ENCODE results near the gene ACTRT1. TPM values are rescaled to one million over a fixed set of nuclear protein-coding genes. Genes with fewer than 3 reads are reported as not detected.

ACTRT1 gene
- not detected for polyA plus RNA-seq (2013, experiment 1 of 2; ENCODE audit: insufficient read length)
- polyA plus RNA-seq (2013, experiment 2 of 2; ENCODE audit: insufficient read length), result not detected

- DNase-seq, result no peak
These were observed at the start of gene ACTRT1 for GRCh38 chrX:128052303-128052702. Gene ACTRT1, minus strand, starts transcription at chrX:128052403. Its CDS starts 197 bp downstream, at chrX:128052206.

- DNase-seq, result no peak
These were observed 26.3 kb upstream of the ACTRT1 start for GRCh38 chrX:128078545-128078944.

GRCh38 chrX:128057421-128057820 lies 5.2 kb upstream of the ACTRT1 start:
- no peak for DNase-seq

- no peak for DNase-seq
These were observed 677 bp downstream of the ACTRT1 start for GRCh38 chrX:128051526-128051925.

DNA sequence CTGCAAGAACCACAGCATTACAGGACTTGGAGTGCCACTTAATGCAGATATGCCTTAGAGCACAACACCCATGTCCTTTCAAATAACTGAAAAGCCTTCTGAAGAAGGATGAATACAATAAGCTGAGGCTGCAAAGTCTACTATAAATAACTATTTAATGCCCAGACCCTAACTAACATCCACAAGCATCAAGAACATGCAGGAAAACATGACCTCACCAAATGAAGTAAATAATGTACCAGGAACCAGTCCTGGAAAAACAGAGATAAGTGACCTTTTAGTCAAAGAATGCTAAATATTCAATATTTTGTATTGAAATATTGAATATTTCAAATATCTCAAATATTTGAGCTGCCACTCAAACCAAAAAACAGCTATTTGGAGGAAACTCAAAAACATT lies 16.9 kb downstream of the ACTRT1 start:
- no peak for DNase-seq

GRCh38 chrX:128021566-128021965 lies 30.6 kb downstream of the ACTRT1 start:
- DNase-seq, result no peak

DNA sequence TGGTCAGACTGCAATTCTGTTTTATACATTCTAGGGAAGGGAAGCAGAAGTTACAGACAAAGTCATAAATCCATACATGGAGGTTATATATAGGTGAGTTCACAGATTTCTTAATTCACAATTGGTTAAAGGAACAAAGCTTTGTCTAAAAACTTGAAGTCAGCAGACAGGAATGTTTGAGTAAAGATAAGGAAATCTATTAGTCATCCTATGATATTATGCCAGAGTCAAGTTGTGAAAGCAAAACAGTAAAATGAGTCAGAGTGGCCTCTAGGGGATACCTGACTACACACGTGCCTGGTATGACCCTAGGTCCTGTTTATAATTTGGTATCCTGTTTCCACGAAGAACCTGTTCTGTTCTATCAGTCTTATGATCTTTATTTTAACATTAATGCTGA lies 31.5 kb downstream of the ACTRT1 start:
- no peak for DNase-seq

DNA sequence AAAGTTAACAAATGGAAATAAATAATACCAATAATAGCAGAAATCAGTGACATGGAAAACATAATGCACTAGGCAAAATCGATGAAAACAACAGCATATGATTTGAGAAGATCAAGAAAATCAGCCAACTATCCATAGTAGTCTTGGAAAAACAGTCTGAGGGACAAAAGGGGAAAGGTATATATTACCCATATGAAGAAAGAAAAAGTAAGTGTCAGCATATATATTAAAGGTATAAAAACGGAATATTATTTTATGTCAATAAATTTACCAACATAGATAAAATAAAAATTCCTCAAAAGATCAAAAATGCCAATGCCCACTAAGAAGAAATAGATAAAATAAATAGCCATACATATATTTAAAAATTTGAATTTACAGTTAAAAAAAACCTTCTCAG lies 33.0 kb downstream of the ACTRT1 start:
- no peak for DNase-seq

DNA sequence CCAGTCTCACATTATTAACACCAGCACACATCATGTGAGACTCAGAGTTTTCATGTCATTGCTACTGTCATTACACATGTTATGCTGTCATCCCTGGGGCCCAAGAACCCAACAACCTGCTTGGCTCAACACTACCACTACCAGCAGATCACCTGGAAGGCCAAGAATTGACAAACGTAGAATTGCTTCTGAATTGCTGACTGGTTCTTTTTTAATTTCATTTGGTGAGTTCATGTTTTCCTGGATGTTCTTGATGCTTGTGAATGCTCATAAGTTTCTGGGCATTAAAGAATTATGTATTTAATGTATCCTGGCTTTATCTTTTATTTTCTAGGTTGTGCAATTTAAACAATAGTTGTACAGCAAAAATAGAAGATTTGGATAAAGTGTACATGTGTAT lies 40.2 kb downstream of the ACTRT1 start:
- no peak for DNase-seq

DNA sequence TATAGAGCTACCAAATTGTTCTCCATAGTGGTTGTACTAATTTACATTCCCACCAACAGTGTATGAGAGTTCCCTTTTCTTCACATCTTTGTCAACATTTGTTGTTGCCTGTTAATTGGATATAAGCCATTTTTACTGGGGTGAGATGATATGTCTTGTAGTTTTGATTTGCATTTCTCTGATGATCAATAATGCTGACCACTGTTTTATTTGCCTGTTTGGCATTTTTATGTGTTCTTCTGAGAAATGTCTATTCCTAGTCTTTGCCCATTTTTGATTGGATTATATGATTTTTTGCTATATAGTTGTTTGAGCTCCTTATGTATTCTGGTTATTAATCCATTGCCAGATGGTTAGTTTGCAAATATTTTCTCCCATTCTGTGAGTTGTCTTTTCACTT lies 44.3 kb downstream of the ACTRT1 start:
- no peak for DNase-seq

Measured in fibroblast of skin of scalp (primary cell).